ENCODE results near the gene MICAL3.
A peak's percentile ranks its signal among the peaks of the same experiment; 100 is the strongest.

MICAL3 gene

GRCh38 chr22:17847360-17848078, 176.8 kb downstream of the MICAL3 start:
- DNase-seq (ENCODE audit: low spot score) (no peak), FAIRE-seq (no peak)

- DNase-seq (ENCODE audit: low spot score): no peak
Measured at GRCh38 chr22:17846326-17846992, 177.9 kb downstream of the MICAL3 start.

GRCh38 chr22:17845790-17846189, 178.6 kb downstream of the MICAL3 start:
- FAIRE-seq (no peak), DNase-seq (ENCODE audit: low spot score) (no peak)

More at GRCh38 chr22:17846326-17846992, 177.9 kb downstream of the MICAL3 start:
- FAIRE-seq: no peak

- no peak for FAIRE-seq
- no peak for DNase-seq (ENCODE audit: low spot score)
Measured at GRCh38 chr22:17845327-17845726, 179.0 kb downstream of the MICAL3 start.

- FAIRE-seq (no peak), DNase-seq (ENCODE audit: low spot score) (no peak)
Measured at GRCh38 chr22:17844150-17844549, 180.2 kb downstream of the MICAL3 start.

- DNase-seq (ENCODE audit: low spot score): no peak
- no peak for FAIRE-seq
Measured at GRCh38 chr22:17842386-17842785, 182.0 kb downstream of the MICAL3 start.

GRCh38 chr22:17841836-17842235, 182.5 kb downstream of the MICAL3 start:
- DNase-seq (ENCODE audit: low spot score) (no peak), FAIRE-seq (no peak)

- FAIRE-seq (no peak), DNase-seq (ENCODE audit: low spot score) (no peak)
Measured at GRCh38 chr22:17838180-17838865, 186.0 kb downstream of the MICAL3 start.

GRCh38 chr22:17836992-17837742, 187.2 kb downstream of the MICAL3 start:
- DNase-seq (ENCODE audit: low spot score) (no peak), FAIRE-seq (no peak)

GRCh38 chr22:17835256-17835655, 189.1 kb downstream of the MICAL3 start:
- DNase-seq (ENCODE audit: low spot score) (no peak), FAIRE-seq (no peak)

- no peak for DNase-seq (ENCODE audit: low spot score)
- FAIRE-seq: no peak
Measured at GRCh38 chr22:17833489-17833888, 190.9 kb downstream of the MICAL3 start.

GRCh38 chr22:17832665-17833064, 191.7 kb downstream of the MICAL3 start:
- DNase-seq (ENCODE audit: low spot score): no peak
- no peak for FAIRE-seq

GRCh38 chr22:17831501-17832251, 192.7 kb downstream of the MICAL3 start:
- FAIRE-seq: no peak
- DNase-seq (ENCODE audit: low spot score): no peak

GRCh38 chr22:17830043-17830961, 194.1 kb downstream of the MICAL3 start:
- FAIRE-seq (no peak), DNase-seq (ENCODE audit: low spot score) (peak; percentile 53)

GRCh38 chr22:17829695-17830042, 194.7 kb downstream of the MICAL3 start:
- FAIRE-seq: no peak
- peak; percentile 6 for DNase-seq (ENCODE audit: low spot score)

- no peak for DNase-seq (ENCODE audit: low spot score)
- no peak for FAIRE-seq
Measured at GRCh38 chr22:17828502-17829080, 195.8 kb downstream of the MICAL3 start.

- no peak for FAIRE-seq
Measured at GRCh38 chr22:17827466-17827865, 196.9 kb downstream of the MICAL3 start.

GRCh38 chr22:17825876-17826550, 198.3 kb downstream of the MICAL3 start:
- DNase-seq (ENCODE audit: low spot score) (no peak), FAIRE-seq (no peak)

More at GRCh38 chr22:17827466-17827865, 196.9 kb downstream of the MICAL3 start:
- no peak for DNase-seq (ENCODE audit: low spot score)

- DNase-seq (ENCODE audit: low spot score) (no peak), FAIRE-seq (no peak)
Measured at GRCh38 chr22:17824457-17824856, 199.9 kb downstream of the MICAL3 start.

All from RCC 7860 (cell line).